GM11168 (cell line): ENCODE data around the gene FHIT.

ENCODE experiments used
- in situ Hi-C: fragments of 300-500 bp; cut with MboI; formaldehyde crosslinking; loops from one replicate; pipeline ENCODE4 v1.12.0; 2022; ENCODE audit warnings: low sequenced_read_pairs; ENCODE audit not compliant: unreplicated experiment

The FHIT gene

DNA sequence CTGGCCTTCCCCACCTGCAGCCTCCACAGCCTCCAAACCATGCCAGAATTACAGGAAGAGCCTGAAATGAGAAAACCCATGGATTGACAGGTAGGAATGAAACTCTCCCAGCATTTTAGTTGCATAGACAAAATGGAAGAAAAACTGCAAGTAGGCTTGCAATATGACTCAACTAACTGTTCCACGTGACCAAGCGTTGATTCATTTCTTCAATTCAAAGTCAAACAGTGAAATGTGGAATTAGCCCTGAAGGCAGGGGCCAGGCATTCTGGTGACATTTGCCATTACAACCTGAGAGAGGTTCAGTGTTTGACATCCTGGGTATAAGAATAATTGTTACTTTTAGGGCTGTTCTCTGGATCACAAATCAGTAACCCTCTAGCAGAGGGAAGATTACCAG is 1525.0 kb downstream of the FHIT start:
- in situ Hi-C loops: no loop called here

GRCh38 chr3:59717679-59718205 is 1533.5 kb downstream of the FHIT start:
- in situ Hi-C loops: no loop called here

- in situ Hi-C loops: no loop called here
Observed at GRCh38 chr3:59714066-59714465, 1537.2 kb downstream of the FHIT start.

DNA sequence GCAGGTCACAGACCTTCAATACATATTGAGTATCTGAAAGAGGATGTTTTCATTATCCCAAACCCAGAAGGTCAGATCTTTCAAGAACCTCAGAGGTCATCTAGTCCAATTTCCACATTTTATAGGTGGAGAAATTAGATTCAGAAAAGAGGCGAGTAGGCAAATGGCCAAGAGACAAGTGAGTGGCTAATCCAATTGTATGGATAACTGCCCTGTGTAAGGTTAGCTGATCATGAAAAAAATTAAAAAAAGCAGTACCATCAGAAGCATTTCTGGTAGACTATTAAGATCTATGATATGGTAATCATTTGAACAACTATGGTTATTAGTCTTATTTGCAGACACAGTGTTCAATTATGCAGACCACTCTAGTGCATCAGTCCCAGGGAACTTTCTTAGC is 1540.7 kb downstream of the FHIT start:
- in situ Hi-C loops: no loop called here

DNA sequence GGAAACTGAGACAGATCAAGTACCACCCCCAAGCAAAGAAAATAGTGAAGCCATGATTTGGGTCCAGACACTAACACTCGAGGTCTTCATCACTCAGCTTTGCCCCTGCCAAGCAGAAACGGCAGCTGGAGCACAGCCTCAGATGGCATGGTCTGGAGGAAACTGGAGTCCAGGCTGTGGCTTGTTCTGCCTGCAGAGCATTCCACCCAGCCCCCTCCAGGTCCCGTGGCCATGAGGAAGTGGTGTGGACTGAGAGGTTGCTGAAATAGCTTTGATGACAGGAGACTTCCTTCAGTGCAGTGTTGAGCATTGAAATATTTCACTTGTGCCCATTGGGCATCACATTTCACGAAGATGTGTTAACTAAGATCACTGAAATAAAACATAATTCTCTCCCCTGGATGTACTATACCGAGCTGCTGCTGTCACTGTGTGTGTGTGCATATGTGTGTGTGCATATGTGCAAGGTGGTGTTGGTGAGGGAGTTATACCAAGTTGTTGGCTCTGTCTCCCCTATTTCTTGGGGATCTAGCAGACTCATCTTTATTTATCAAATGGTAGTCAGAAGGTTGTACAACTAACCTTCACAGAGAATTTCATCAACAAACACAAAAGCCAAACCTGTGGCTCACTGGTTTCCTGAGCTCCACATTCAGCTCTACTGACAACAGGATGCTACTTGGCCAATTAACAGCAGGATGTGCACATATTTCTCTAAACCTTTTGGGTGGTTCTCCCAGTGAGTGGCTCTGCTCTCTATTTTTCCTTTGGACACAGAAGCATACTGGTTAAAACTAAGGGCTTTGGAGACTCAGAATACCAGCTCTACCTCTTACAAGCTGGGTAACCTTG is 1541.3 kb downstream of the FHIT start:
- in situ Hi-C loops: no loop called here

DNA sequence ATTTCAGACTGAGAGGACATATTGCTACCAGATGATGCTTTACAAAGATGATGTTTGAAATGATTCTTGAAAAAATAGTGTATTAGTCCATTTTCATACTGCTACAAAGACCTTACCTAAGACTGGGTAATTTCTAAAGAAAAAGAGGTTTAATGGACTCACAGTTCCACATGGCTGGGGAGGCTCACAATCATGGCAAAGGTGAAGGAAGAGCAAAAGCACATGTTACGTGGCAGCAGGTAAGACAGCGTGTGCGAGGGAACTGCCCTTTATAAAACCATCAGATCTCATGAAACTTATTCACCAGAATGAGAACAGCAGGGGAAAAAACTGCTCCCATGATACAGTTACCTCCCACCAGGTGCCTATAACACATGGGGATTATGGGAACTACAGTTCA is 1543.0 kb downstream of the FHIT start:
- in situ Hi-C loops: no loop called here

DNA sequence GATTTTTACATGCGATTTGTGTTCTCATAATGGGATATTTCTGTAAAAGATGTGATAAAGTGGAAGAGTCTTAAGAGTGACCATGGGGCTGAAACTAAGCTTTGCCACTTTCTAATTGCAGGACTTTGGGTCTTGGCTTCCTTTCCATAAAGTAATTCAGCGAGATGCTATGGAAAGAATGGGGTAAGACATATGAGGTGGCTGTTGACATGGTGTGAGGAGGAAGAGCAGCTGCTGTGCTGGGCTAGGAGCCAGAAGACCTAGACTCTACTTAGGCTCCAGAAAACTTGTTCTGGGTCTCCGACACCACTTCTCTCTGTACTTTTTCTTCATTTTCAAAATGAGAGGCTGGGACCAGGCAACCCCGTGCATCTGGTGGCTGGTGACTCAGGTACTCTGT is 1547.0 kb downstream of the FHIT start:
- in situ Hi-C loops: no loop called here

DNA sequence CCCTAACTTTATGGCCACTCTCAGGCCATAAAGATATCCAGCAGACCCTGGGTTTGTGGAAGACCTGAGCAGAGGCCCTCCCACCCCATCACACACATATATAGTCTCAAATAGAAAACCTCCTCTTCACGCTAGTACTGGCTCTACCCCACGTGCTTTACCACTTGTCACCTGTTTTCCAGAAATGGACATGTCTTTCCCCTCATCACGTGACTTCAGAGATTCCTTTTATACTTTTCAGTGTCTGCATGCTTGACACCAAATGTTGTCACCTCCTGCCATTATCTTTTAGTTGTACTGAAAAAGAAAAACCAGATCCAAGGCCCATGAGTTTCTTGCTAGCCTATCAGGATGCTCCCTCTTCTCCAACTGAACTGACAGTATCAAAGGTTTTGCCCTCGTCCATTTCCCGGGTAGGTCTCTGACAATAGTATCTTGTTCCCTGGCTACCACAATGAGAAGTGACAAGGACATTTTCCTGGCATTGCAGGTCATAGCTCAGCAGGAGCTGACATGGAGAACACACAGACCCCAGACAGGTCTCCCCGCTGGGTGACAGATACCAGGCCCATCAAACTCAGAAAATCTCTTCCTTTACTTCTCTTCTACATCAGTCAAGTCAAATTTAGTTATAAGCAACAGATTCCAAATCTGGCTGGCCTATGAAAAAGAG is 1551.5 kb downstream of the FHIT start:
- in situ Hi-C loops: no loop called here
